Mucosa of stomach (tissue), 1 donor: Measurements from ENCODE around the gene PER3.

Source experiments
- H3K27me3 ChIP-seq: one replicate; pipeline ENCODE4 v1.7.0; 2013; ENCODE audit warnings: mild to moderate bottlenecking, low read length; ENCODE audit not compliant: control insufficient read depth, insufficient read depth
- H3K36me3 ChIP-seq: one replicate; pipeline ENCODE4 v1.7.0; 2013; ENCODE audit warnings: low read length; ENCODE audit not compliant: control insufficient read depth, insufficient read depth
- H3K4me1 ChIP-seq: one replicate; pipeline ENCODE4 v1.7.0; 2013; ENCODE audit warnings: mild to moderate bottlenecking, low read length; ENCODE audit not compliant: control insufficient read depth, insufficient read depth
- H3K4me3 ChIP-seq: one replicate; pipeline ENCODE4 v1.7.0; 2013; ENCODE audit warnings: low read length
- H3K9ac ChIP-seq: one replicate; pipeline ENCODE4 v1.7.0; 2013; ENCODE audit warnings: mild to moderate bottlenecking, low read length, moderate library complexity
- H3K9me3 ChIP-seq: one replicate; pipeline ENCODE4 v1.7.0; 2013; ENCODE audit warnings: mild to moderate bottlenecking, low read length, moderate library complexity; ENCODE audit not compliant: control insufficient read depth
- donor health status: Pancreatic carcinoma.

PER3 gene

DNA sequence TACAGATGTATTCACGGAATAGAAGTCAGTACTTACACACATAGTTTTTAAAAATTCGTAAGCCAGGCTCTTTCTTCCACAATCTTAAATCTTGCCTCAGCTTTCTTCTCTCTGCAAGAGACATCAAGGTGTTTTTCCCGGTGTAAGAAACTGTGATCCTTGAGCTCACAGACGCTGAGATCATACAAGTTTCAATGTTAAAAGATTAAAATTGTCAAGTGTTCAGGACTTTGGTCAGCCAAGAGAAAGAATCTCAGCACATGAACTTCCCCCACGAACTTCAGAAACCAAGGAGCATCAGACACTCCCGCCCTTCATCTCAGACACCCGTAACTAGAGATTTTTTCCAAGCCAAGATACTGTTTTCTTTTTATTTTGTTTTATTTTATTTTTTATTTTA is 62.6 kb downstream of the PER3 start:
- H3K4me3 ChIP-seq: no peak overlapping the region
- no peaks in the 10 kb centered on the region for H3K27me3 ChIP-seq
- no peak overlapping the region for H3K9ac ChIP-seq
- no peaks in the 10 kb centered on the region for H3K4me1 ChIP-seq
- no peaks in the 10 kb centered on the region for H3K9me3 ChIP-seq
- peaks cover 4% of the 10 kb centered on the region for H3K36me3 ChIP-seq

DNA sequence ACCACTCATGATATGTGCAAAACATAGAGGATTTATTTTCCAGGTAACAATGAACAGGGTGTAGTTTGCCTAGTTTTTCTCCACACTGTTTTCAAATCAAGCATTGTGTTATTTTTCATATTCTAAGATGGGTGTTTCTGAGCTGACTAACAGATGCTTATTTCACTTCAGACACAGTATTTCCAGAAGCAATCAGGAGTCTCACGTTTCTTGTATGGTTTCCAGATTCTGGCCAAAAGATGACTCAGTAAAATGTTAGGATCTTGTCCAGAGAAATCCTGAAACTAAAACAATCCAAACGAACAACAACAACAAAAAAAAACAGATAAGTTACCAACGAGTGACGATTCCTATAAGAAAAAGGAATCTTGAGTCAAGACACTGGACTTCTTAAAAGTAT is 63.5 kb downstream of the PER3 start:
- H3K36me3 ChIP-seq: peaks cover 4% of the 10 kb centered on the region
- H3K9ac ChIP-seq: no peak overlapping the region
- H3K9me3 ChIP-seq: no peaks in the 10 kb centered on the region
- no peaks in the 10 kb centered on the region for H3K4me1 ChIP-seq
- H3K27me3 ChIP-seq: no peaks in the 10 kb centered on the region
- H3K4me3 ChIP-seq: no peak overlapping the region

- no peak overlapping the region for H3K9ac ChIP-seq
- H3K4me3 ChIP-seq: no peak overlapping the region
- no peaks in the 10 kb centered on the region for H3K36me3 ChIP-seq
- no peaks in the 10 kb centered on the region for H3K4me1 ChIP-seq
- H3K9me3 ChIP-seq: no peaks in the 10 kb centered on the region
- H3K27me3 ChIP-seq: no peaks in the 10 kb centered on the region
These were observed 66.7 kb downstream of the PER3 start for GRCh38 chr1:7850786-7851185.

DNA sequence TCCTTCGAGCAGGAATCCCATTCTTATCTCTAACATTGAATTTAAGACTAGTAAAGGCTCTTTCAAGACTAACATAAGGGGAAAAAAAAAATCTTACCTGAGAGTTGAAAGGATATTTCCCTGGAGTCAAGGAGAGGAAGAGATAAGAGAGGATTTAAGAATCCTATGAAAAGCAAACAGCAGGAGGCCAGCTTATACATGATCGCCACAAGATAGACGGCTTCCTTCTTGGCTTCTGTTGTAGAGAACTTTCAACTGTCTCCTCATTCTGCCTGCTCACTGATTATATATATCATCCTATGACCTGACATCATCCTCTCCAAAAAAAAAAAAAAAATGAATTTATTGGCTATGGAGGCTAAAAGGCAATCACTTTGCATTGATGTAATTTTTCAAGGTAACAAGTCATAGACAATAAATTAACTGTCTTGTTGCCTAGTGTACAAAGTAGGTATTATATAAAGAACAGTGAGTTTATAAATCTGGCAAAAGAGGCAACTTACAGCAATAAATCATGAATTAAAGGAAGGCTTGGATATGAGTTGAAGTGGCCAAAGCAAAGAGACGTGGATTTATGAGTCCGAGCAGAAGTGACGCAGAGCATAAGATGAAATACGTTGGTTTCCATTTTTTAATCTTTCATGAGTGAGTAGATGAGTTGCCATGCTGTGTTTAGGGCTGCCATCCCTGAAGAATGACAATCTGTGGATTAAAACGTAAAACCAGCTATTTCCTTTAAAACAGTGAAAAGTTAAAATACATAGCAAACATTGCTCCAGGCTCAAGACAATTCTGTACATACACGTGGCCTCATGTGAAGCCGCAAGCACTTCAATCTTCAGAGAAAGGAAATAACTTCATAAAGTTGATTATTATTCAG is 69.0 kb downstream of the PER3 start, which contains the start of gene UTS2:
TSS of gene UTS2 (minus strand) at position 262 of the 880 bp plus-strand sequence. CDS start at position 200, 62 bp downstream.
- no peaks in the 10 kb centered on the region for H3K27me3 ChIP-seq
- no peaks in the 10 kb centered on the region for H3K9me3 ChIP-seq
- H3K4me1 ChIP-seq: no peaks in the 10 kb centered on the region
- H3K36me3 ChIP-seq: no peaks in the 10 kb centered on the region
- H3K4me3 ChIP-seq: no peak within 1 kb of the TSS
- H3K9ac ChIP-seq: no peak within 1 kb of the TSS

GRCh38 chr1:7853684-7854026 is 69.6 kb downstream of the PER3 start:
- H3K36me3 ChIP-seq: no peaks in the 10 kb centered on the region
- H3K4me3 ChIP-seq: no peak overlapping the region
- no peaks in the 10 kb centered on the region for H3K4me1 ChIP-seq
- H3K9me3 ChIP-seq: no peaks in the 10 kb centered on the region
- no peaks in the 10 kb centered on the region for H3K27me3 ChIP-seq
- H3K9ac ChIP-seq: no peak overlapping the region

DNA sequence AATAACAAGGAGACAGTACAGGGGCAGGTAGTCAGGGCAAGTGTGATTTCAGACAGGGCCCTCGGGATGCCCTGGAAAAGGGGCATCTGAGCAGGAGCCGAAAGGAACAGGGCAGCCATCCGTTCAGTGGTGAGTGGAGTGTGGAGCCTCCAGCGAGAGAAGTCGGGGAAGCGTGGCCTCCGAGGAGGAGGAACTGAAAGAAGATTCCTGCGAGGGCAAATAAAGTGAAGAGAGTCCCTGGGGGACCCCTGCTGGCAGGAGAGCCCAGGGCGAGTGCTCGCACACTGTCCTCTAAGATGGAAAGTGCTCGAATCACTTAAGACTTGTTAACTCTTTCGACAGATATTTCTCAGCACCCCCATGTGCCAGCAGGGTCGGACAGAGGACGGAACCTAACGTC is 72.3 kb downstream of the PER3 start:
- H3K9ac ChIP-seq: no peak overlapping the region
- no peaks in the 10 kb centered on the region for H3K4me1 ChIP-seq
- no peaks in the 10 kb centered on the region for H3K27me3 ChIP-seq
- no peaks in the 10 kb centered on the region for H3K9me3 ChIP-seq
- H3K4me3 ChIP-seq: no peak overlapping the region
- no peaks in the 10 kb centered on the region for H3K36me3 ChIP-seq

- Histone ChIP-seq H3K9me3 (no peaks in the 10 kb centered on the region), H3K4me1 (no peaks in the 10 kb centered on the region), H3K27me3 (no peaks in the 10 kb centered on the region), H3K36me3 (no peaks in the 10 kb centered on the region), H3K4me3 (no peak overlapping the region), H3K9ac (no peak overlapping the region)
These were observed 72.9 kb downstream of the PER3 start for GRCh38 chr1:7857000-7857399.

GRCh38 chr1:7857985-7858384 is 73.9 kb downstream of the PER3 start:
- no peaks in the 10 kb centered on the region for H3K36me3 ChIP-seq
- H3K27me3 ChIP-seq: no peaks in the 10 kb centered on the region
- no peak overlapping the region for H3K9ac ChIP-seq
- H3K4me3 ChIP-seq: no peak overlapping the region
- H3K9me3 ChIP-seq: no peaks in the 10 kb centered on the region
- no peaks in the 10 kb centered on the region for H3K4me1 ChIP-seq

GRCh38 chr1:7859406-7859805 is 75.3 kb downstream of the PER3 start:
- Histone ChIP-seq H3K9ac (no peak overlapping the region), H3K27me3 (no peaks in the 10 kb centered on the region), H3K36me3 (no peaks in the 10 kb centered on the region), H3K4me3 (no peak overlapping the region), H3K9me3 (no peaks in the 10 kb centered on the region), H3K4me1 (no peaks in the 10 kb centered on the region)

GRCh38 chr1:7860130-7860529 is 76.0 kb downstream of the PER3 start:
- no peaks in the 10 kb centered on the region for H3K27me3 ChIP-seq
- no peak overlapping the region for H3K9ac ChIP-seq
- H3K9me3 ChIP-seq: no peaks in the 10 kb centered on the region
- no peak overlapping the region for H3K4me3 ChIP-seq
- H3K4me1 ChIP-seq: no peaks in the 10 kb centered on the region
- H3K36me3 ChIP-seq: no peaks in the 10 kb centered on the region

- Histone ChIP-seq H3K9me3 (no peaks in the 10 kb centered on the region), H3K4me3 (no peak overlapping the region), H3K36me3 (no peaks in the 10 kb centered on the region), H3K9ac (no peak overlapping the region), H3K4me1 (no peaks in the 10 kb centered on the region), H3K27me3 (no peaks in the 10 kb centered on the region)
These were observed 77.4 kb downstream of the PER3 start for GRCh38 chr1:7861452-7861851.

GRCh38 chr1:7862211-7863060 is 78.3 kb downstream of the PER3 start:
- no peaks in the 10 kb centered on the region for H3K9me3 ChIP-seq

More at GRCh38 chr1:7862211-7863060, 78.3 kb downstream of the PER3 start:
- no peak overlapping the region for H3K9ac ChIP-seq
- H3K36me3 ChIP-seq: no peaks in the 10 kb centered on the region
- no peak overlapping the region for H3K4me3 ChIP-seq
- no peaks in the 10 kb centered on the region for H3K4me1 ChIP-seq
- no peaks in the 10 kb centered on the region for H3K27me3 ChIP-seq
